RWPE1 (cell line): ENCODE measurements around the gene EMC1.

ENCODE experiments used
- CTCF ChIA-PET: fragments of 350-600 bp; sonication (Branson Sonifier 250); formaldehyde crosslinking; extraction: SDS; loops from one replicate; lab custom pipeline; 2021; lab: Yijun Ruan, JAX
- POLR2A ChIA-PET: fragments of 400-600 bp; formaldehyde crosslinking; extraction: SDS; loops from one replicate; lab custom pipeline; 2020; ENCODE audit warnings: antibody characterized with exemption; ENCODE audit not compliant: low non-redundant PET; lab: Yijun Ruan, JAX
- DNase-seq: peaks from one replicate; pipeline ENCODE4 v3.0.0; 2012; ENCODE audit warnings: low spot score
- H3K27ac ChIP-seq: fragments of 450-650 bp; 2 replicates; pipeline ENCODE4 v1.5.1; 2017
- TF ChIP-seq, protein P1 (sequence below): fragments of 450-650 bp; conservative IDR thresholded peaks from 2 replicates; pipeline ENCODE4 v1.5.1; 2017; ENCODE audit warnings: low read depth, mild to moderate bottlenecking

The EMC1 gene

DNA sequence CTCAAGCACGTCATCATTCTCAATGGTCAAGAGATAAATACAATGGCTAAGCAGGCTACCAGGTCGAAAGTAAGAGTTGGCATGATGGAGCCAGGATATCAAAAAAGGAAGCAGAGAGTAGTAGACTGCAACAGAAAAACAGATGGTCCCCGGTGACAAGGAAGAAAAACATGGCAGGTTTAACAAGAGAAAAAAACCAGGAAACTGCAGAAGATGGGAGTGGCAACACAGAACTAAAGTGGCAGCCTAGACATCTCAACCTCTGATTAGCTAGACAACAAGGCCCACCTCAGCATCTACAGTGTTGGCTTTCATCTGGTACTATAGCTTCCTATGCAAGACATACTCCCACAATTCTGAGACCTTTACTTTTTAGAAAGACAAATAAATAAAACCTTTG, 44.4 kb downstream of the EMC1 start:
- TF ChIP-seq, protein P1, sequence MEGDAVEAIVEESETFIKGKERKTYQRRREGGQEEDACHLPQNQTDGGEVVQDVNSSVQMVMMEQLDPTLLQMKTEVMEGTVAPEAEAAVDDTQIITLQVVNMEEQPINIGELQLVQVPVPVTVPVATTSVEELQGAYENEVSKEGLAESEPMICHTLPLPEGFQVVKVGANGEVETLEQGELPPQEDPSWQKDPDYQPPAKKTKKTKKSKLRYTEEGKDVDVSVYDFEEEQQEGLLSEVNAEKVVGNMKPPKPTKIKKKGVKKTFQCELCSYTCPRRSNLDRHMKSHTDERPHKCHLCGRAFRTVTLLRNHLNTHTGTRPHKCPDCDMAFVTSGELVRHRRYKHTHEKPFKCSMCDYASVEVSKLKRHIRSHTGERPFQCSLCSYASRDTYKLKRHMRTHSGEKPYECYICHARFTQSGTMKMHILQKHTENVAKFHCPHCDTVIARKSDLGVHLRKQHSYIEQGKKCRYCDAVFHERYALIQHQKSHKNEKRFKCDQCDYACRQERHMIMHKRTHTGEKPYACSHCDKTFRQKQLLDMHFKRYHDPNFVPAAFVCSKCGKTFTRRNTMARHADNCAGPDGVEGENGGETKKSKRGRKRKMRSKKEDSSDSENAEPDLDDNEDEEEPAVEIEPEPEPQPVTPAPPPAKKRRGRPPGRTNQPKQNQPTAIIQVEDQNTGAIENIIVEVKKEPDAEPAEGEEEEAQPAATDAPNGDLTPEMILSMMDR: no peak
- POLR2A ChIA-PET: no interaction called here
- DNase-seq: no peak
- CTCF ChIA-PET: interaction anchor here (0.5 kb wide), 1 partner anchor 804 kb away, joined by 3 read pairs; no protein-coding TSS in a partner anchor
- H3K27ac ChIP-seq: no peak overlapping the region

DNA sequence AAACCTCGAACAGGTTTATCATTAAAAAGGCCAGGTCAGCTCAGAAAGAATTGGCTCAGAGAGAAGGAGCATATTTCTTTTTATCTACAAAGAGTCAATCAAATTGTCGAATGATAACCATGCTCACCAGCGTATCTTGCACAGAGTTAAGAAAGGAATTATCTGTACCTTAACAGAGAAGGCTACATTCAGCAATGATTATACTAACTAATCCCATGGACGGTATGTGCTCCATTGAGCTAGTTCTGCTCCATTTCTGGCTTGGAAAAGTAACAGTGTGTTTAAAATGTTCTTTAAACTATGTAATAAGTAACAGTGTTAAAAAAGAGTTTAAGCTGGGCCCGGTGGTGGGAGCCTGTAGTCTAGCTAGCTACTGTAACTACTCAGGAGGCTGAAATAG, 45.5 kb downstream of the EMC1 start:
- no peak overlapping the region for H3K27ac ChIP-seq
- CTCF ChIA-PET: interaction anchor here (0.5 kb wide), 1 partner anchor 321 kb away, joined by 3 read pairs; no protein-coding TSS in a partner anchor
- no peak for DNase-seq
- POLR2A ChIA-PET: no interaction called here
- TF ChIP-seq, protein P1: no peak

DNA sequence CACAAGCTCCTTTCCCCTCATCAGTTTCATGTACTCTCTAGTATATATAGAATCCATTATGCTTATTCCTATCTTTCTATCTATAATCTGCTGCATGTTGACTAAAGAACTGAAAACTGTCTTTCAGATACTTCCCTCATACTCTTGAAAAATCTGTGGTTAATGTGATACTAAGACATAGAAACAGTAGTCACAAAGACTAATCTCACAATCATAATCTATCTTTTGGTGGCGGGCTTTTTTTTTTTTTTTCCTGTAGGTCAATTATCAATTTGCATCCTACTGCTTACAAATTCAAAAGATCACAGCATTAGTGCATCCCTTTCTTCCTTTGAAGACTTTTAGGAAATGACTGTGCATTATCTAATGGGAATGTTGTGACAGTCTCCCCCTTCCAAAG, 45.9 kb downstream of the EMC1 start:
- no peak for DNase-seq
- TF ChIP-seq, protein P1: no peak
- no peak overlapping the region for H3K27ac ChIP-seq
- ChIA-PET POLR2A (no interaction called here), CTCF (interaction anchor here (0.5 to 0.8 kb wide), 2 partner anchors 254 to 321 kb away, joined by 3 to 10 read pairs; no protein-coding TSS in a partner anchor)

DNA sequence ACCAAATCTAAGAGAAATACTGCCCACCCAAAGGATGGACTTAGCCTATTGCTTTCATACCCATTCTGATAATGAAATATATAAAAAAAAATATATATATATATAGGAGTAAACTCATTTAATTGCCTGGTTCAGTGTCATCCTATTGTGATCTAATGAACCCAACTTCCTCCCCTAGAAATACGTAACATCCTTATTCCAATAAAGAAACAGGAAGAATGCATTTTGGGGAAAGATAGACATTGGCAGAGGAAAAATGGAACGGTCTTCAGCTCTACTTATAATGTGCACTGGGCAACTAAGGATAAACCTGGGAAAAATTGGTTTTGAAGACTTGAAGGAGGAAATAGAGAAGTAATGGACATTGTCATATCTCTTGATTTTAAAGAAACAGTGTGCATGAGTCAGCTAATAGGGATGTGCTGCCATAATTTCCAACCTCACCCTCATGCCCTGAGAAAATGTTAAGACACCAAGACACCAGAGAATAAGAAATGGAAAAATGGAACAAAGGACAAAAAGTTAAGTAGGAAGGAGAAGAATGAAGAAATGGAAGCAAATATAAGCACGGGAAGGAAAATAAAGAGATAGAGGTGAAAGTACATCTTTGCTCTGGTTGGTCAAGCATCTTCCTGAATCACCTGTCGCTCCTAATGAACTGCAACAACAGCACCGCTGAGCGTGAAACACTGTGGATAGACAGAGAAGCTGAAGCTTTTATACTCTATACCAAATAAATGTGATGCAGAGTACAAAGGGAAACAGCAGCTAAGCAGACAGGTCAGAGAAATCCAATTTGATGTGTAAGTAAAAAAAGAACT, 46.7 kb downstream of the EMC1 start:
- DNase-seq: no peak
- H3K27ac ChIP-seq: no peak overlapping the region
- POLR2A ChIA-PET: no interaction called here
- CTCF ChIA-PET: interaction anchor here (0.6 to 0.8 kb wide), 3 partner anchors 52 to 253 kb away, joined by 3 to 10 read pairs (median 3); no protein-coding TSS in a partner anchor
- TF ChIP-seq, protein P1: no peak

DNA sequence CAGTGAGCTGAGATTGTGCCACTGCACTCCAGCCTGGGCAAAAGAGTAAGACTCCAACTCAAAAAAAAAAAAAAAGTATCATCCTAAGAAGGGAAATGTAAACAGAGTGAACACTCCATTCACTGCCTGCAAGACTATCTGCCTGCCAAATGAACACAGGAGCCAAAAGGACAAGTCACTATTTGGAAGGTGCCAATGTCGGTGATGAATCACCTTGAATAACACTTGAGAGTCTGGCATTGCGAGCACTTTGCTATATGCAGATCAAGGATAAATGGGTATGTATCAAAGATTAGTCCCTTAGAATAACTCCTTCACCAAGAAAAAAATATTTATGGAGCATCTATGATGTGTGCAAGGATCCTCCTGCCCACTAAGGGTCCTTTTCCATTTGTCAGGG, 47.9 kb downstream of the EMC1 start:
- peak; percentile 60 for DNase-seq
- ChIA-PET POLR2A (no interaction called here), CTCF (no interaction called here)
- TF ChIP-seq, protein P1: no peak
- peak overlapping the region; percentile 59 for H3K27ac ChIP-seq

DNA sequence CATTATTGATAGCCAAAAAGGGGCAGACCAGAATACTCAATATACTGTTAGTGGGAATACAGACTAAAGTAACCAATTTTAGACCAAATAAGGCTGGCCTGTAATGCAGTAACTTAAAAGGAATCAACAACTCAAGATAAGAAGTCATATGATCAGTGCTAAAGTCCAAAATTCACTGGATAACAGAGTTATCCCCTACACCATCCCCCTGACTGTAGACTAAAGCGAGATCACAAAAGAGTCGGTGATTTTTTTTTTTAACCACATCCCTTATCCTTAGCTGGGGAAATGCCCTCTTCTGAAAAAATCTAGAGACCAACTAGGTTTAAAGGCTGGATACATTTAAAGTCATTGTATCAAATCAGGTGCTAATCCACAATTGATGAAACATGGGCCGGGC, 48.9 kb downstream of the EMC1 start:
- ChIA-PET CTCF (no interaction called here), POLR2A (no interaction called here)
- TF ChIP-seq, protein P1: no peak
- DNase-seq: no peak
- H3K27ac ChIP-seq: no peak overlapping the region
